ENCODE results near the gene MICU1. TPM values are rescaled to one million over a fixed set of nuclear protein-coding genes. Genes with fewer than 3 reads are reported as not detected.

MICU1 gene
- total RNA-seq, 2 donors from 2014 or later, result 30.9 to 36.0 TPM

DNA sequence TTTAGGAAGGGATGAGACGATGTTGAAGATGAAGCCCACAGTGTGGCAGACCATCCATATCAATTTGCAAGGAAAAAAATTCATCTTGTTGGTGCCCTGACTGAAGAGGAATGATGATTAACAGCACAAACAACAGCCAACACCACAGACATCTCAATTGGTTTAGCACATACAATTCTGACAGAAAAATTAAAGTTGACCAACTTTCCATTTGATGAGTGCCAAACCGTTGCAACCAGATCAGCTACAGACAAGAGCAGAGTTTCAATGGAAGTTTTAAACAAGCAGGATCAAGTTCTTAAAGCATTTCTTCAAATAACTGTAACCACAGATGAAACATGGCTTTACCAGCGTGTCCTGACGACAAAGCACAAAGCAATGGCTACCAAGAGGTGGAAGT lies 138.8 kb downstream of the MICU1 start:
- Histone ChIP-seq H3K27ac (no peak overlapping the region), H3K9me3 (no peaks in the 10 kb centered on the region), H3K4me1 (no peaks in the 10 kb centered on the region), H3K4me3 (no peak overlapping the region), H3K36me3 (no peaks in the 10 kb centered on the region), H3K27me3 (no peaks in the 10 kb centered on the region)
- TF ChIP-seq CTCF (IDR thresholded peaks at IDR 0.05), result no peak
- DNase-seq (ENCODE audit: low spot score), result no peak

DNA sequence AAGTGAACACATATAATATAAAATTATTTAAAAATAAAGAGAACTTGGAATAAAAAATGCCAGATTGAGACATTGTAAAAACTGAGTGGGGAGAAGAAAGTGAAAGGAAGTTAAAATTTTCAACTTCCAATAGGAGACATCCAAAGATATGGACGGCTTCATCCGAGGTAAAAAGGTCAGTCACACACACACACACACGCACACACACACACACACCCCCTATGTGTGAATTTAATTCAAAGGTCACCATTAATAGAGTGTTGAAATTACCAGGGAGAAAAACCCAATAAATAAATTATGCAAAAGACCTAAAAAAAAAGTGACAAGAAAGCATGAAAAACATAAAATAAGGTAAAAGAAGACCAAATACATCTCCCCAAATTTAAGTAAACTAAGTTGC lies 140.2 kb downstream of the MICU1 start:
- no peak for DNase-seq (ENCODE audit: low spot score)
- Histone ChIP-seq H3K27me3 (no peaks in the 10 kb centered on the region), H3K4me1 (no peaks in the 10 kb centered on the region), H3K9me3 (no peaks in the 10 kb centered on the region), H3K27ac (no peak overlapping the region), H3K4me3 (no peak overlapping the region), H3K36me3 (no peaks in the 10 kb centered on the region)
- TF ChIP-seq CTCF (IDR thresholded peaks at IDR 0.05), result no peak

GRCh38 chr10:72484521-72484920 lies 141.4 kb downstream of the MICU1 start:
- no peak for DNase-seq (ENCODE audit: low spot score)
- H3K36me3 ChIP-seq, result no peaks in the 10 kb centered on the region
- H3K4me3 ChIP-seq, result no peak overlapping the region
- TF ChIP-seq CTCF (IDR thresholded peaks at IDR 0.05), result no peak
- no peak overlapping the region for H3K27ac ChIP-seq
- no peaks in the 10 kb centered on the region for H3K27me3 ChIP-seq
- H3K9me3 ChIP-seq, result no peaks in the 10 kb centered on the region
- no peaks in the 10 kb centered on the region for H3K4me1 ChIP-seq

GRCh38 chr10:72483471-72483870 lies 142.4 kb downstream of the MICU1 start:
- no peaks in the 10 kb centered on the region for H3K36me3 ChIP-seq
- no peak for TF ChIP-seq CTCF (IDR thresholded peaks at IDR 0.05)
- H3K4me1 ChIP-seq, result no peaks in the 10 kb centered on the region
- no peak overlapping the region for H3K4me3 ChIP-seq
- no peak for DNase-seq (ENCODE audit: low spot score)
- no peak overlapping the region for H3K27ac ChIP-seq
- no peaks in the 10 kb centered on the region for H3K27me3 ChIP-seq
- H3K9me3 ChIP-seq, result no peaks in the 10 kb centered on the region

- Histone ChIP-seq H3K4me3 (no peak overlapping the region), H3K4me1 (no peaks in the 10 kb centered on the region), H3K27ac (no peak overlapping the region), H3K36me3 (peaks cover 8% of the 10 kb centered on the region), H3K27me3 (no peaks in the 10 kb centered on the region), H3K9me3 (no peaks in the 10 kb centered on the region)
- no peak for TF ChIP-seq CTCF (IDR thresholded peaks at IDR 0.05)
- no peak for DNase-seq (ENCODE audit: low spot score)
Measured at GRCh38 chr10:72480861-72481260, 145.0 kb downstream of the MICU1 start.

GRCh38 chr10:72477463-72477862 lies 148.4 kb downstream of the MICU1 start:
- Histone ChIP-seq H3K4me3 (no peak overlapping the region), H3K4me1 (no peaks in the 10 kb centered on the region), H3K36me3 (peaks cover 26% of the 10 kb centered on the region), H3K27ac (no peak overlapping the region), H3K27me3 (no peaks in the 10 kb centered on the region), H3K9me3 (no peaks in the 10 kb centered on the region)
- no peak for DNase-seq (ENCODE audit: low spot score)
- TF ChIP-seq CTCF (IDR thresholded peaks at IDR 0.05), result no peak
